HG03097 (cell line): ENCODE results near the gene HOXB1.
"Not testable (repeated sequence)": the region's sequence is repeated elsewhere in the genome, so short reads cannot be mapped to it uniquely, and the experiment has no call there.

Source experiments
- ATAC-seq: cut with Tn5 transposase; IDR thresholded peaks from one replicate; pipeline ENCODE4 v1.9.1; 2021; ENCODE audit not compliant: unreplicated experiment, low FRiP score

The HOXB1 gene

GRCh38 chr17:48500435-48501426, 30.1 kb downstream of the HOXB1 start:
- no peak for ATAC-seq

DNA sequence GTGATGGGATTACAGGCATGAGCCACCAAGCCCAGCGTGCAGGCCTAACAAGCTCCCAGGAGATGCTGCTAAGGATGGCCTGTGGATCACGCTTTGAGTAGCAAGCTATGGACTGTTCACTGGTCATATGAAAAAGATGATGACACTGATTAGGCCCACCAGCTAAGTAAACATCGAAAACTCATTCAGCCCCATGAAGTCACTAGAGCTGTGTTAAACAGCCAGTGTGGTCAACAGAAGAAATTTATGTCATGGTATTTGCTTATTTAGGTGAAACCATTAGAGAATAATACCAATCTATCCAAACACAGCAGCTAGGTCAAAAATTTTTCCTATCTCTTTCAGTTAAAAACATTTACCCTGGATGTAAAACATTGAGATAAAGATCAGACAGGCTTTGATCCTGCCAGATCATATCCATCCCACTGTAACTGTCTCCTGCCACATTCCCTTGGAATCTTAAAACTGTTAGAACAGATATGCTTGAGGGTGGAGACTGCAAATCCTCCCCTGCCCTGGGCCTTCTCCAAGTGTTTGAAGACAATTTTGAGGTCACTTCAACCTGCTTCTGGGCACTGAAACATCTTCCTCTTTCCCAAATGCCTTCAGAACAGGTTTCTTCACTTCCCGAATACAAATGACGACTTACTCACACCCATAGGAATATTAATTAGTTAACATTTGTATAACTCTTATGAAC, 30.9 kb downstream of the HOXB1 start:
- no peak for ATAC-seq

- no peak for ATAC-seq
Measured at GRCh38 chr17:48499248-48499647, 31.6 kb downstream of the HOXB1 start.

GRCh38 chr17:48498164-48498850, 32.5 kb downstream of the HOXB1 start:
- no peak for ATAC-seq

DNA sequence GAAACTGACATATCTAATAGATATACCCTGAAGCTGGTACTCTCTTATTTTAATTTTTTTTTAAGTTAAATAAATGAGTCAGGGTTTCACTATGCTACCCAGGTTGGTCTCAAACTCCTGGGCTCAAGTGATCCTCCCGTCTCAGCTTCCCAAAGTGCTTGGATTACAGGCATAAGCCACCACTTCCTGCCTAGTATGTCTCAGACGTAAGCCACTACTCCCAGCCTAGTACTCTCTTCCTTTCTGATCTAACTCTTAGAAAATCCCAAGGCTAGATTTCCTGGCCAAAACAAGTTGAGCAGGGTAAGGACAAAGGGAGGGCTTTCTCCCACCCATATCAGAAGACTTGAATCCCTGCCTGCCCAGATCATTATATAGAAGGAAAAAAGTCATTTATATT, 33.7 kb downstream of the HOXB1 start:
- no peak for ATAC-seq

DNA sequence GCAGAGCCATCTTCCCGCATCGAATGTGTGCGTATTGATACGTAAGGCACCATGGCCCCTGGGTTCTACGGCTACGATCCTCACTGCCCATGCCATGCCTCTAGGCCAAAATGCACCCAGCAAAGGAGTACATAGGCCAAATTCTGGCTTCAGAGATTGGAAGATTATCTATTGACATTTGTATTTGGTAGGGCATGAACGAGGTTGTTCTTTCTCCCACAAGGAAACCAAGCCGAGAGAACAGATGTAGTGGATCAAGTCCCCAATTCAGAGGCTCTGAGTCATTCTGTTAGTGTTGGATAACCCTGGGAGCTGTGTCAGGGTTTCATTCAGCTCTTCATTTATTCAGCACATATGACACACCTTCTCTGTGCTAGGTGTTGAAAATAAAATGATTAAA, 36.5 kb downstream of the HOXB1 start:
- ATAC-seq = no peak

GRCh38 chr17:48492401-48493298, 38.2 kb downstream of the HOXB1 start:
- ATAC-seq = no peak

- ATAC-seq = no peak
Measured at GRCh38 chr17:48491527-48492273, 39.1 kb downstream of the HOXB1 start.

GRCh38 chr17:48490451-48490892, 40.3 kb downstream of the HOXB1 start:
- ATAC-seq = no peak

DNA sequence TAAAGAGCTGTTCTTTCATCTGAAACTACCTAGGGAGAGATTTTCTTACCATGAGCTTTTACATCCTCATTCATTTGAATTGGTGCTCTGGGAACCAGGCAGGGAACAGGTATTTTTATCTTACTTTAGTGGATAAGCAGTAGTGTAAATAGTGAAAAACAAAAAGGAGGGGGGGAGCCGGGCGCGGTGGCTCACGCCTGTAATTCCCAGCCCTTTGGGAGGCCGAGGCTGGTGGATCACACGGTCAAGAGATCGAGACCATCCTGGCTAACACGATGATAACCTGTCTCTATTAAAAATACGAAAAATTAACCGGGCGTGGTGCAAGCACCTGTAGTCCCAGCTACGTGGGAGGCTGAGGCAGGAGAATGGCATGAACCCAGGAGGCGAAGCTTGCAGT, 41.0 kb downstream of the HOXB1 start:
- no peak for ATAC-seq

- ATAC-seq = no peak
Measured at GRCh38 chr17:48488548-48489106, 42.2 kb downstream of the HOXB1 start.

DNA sequence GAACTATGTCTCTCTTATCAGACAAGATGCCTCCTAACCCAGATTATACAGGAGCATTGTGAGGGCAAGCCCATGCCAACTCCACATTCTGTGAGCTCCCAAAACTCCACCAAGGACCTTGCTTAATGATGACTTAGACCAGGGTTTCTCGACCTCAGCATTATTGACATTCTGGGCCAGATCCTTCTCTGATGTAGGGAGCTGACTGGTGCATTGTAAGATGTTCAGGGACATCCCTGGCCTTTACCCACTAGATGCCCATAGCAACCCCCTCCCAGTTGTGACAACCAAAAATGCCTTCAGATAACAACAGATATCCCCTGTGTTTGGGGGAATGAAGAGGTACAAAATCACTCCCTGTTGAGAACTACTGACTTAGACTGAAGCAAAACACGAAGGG, 43.6 kb downstream of the HOXB1 start:
- no peak for ATAC-seq

- no peak for ATAC-seq
Measured at GRCh38 chr17:48486557-48486956, 44.3 kb downstream of the HOXB1 start.

DNA sequence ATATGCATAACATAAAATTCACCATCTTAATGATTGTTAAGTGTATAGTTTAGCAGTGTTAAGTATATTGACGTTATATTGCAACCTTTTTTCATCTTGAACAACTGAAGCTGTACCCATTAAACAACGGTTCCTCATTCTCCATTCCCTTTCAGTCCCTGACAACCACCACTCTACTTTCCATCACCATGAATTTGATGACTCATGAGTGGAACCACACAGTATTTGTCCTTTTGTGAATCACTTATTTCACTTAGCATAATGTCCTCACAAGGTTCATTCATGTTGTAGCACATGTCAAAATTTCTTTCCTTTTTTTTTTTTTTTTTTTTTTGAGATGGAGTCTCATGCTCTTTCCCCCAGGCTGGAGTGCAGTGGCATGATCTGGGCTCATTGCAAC, 46.0 kb downstream of the HOXB1 start:
- ATAC-seq = no peak

- no peak for ATAC-seq
Measured at GRCh38 chr17:48484256-48484655, 46.6 kb downstream of the HOXB1 start.

- ATAC-seq = no peak
Measured at GRCh38 chr17:48483471-48484131, 47.2 kb downstream of the HOXB1 start.

DNA sequence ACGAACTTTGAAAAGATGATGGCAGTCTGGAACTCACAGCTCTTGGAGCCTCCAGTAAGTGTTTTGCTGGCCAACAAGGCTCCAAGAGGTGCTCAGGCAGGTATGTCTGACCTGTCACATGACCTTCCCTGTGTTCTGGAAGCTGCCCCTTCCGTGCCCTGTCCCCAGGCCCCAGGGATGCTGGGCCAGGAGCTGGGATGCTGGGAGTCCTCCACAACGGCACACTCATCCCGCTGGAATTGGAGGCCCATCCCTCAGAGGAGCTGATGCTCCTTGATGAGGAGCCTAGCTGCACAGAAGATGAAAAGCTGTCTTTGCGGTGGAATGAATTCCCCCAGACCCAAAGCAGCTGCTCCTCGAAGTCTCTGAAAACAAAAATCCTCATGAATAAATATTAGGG, 47.8 kb downstream of the HOXB1 start:
- ATAC-seq = no peak

GRCh38 chr17:48482301-48482700, 48.5 kb downstream of the HOXB1 start:
- ATAC-seq = not testable (repeated sequence)

DNA sequence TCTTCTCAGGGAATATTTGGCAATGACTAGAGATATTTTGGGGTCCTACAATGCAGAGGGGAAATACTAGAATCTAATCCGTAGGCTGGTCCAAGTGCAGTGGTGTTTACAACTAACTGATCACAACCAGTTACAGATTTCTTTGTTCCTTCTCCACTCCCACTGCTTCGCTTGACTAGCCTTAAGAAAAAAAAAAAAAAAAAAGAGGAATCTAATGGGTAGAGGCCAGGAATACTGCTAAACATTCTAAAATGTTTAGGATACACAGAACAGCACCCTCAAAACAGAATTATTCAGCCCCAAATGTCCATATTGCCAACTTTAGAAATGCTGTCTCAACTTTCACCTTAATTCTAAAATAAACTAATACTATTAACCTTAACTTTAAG, 51.8 kb downstream of the HOXB1 start:
- ATAC-seq = no peak
